ENCODE results near the gene CAMK1D. TPM values are rescaled to one million over a fixed set of nuclear protein-coding genes. Genes with fewer than 3 reads are reported as not detected.
A peak's percentile ranks its signal among the peaks of the same experiment; 100 is the strongest.

Gene CAMK1D
- total RNA-seq, 2 donors from 2014 or later, result 4.8 to 14.5 TPM

DNA sequence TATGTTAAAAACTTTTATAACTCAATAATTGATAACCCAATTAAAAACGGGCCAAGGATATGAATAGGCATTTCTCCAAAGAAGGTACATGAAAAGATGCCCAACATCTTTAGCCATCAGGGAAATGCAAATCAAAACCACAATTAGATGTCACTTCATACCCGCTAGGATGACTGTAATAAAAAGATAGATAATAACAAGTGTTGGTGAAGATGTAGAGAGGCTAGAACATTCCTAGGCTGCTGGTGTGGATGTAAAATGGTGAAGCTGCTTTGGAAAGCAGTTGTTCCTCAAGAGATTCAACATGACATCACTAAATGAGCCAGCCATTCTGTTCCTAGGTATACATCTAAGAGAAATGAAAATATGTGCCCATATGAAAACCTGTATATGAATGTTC is 35.6 kb downstream of the CAMK1D start:
- no peak overlapping the region for H3K4me3 ChIP-seq
- H3K36me3 ChIP-seq, result no peaks in the 10 kb centered on the region
- DNase-seq (ENCODE audit: low spot score), result no peak
- TF ChIP-seq, protein P1, sequence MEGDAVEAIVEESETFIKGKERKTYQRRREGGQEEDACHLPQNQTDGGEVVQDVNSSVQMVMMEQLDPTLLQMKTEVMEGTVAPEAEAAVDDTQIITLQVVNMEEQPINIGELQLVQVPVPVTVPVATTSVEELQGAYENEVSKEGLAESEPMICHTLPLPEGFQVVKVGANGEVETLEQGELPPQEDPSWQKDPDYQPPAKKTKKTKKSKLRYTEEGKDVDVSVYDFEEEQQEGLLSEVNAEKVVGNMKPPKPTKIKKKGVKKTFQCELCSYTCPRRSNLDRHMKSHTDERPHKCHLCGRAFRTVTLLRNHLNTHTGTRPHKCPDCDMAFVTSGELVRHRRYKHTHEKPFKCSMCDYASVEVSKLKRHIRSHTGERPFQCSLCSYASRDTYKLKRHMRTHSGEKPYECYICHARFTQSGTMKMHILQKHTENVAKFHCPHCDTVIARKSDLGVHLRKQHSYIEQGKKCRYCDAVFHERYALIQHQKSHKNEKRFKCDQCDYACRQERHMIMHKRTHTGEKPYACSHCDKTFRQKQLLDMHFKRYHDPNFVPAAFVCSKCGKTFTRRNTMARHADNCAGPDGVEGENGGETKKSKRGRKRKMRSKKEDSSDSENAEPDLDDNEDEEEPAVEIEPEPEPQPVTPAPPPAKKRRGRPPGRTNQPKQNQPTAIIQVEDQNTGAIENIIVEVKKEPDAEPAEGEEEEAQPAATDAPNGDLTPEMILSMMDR (IDR thresholded peaks at IDR 0.05), result no peak
- TF ChIP-seq POLR2A (IDR thresholded peaks at IDR 0.05) (no peak), POLR2AphosphoS5 (IDR thresholded peaks at IDR 0.05) (no peak)
- H3K9me3 ChIP-seq, result no peaks in the 10 kb centered on the region
- WGBS, result 95% methylated on average over 2 of the region's 2 CpGs
- intact Hi-C loops (cut with DNase I), result no loop called here
- no peak overlapping the region for H3K27ac ChIP-seq
- H3K4me1 ChIP-seq (replicated peaks), result peaks cover 3% of the 10 kb centered on the region
- no peaks in the 10 kb centered on the region for H3K27me3 ChIP-seq (replicated peaks; ENCODE audit: insufficient read depth)

DNA sequence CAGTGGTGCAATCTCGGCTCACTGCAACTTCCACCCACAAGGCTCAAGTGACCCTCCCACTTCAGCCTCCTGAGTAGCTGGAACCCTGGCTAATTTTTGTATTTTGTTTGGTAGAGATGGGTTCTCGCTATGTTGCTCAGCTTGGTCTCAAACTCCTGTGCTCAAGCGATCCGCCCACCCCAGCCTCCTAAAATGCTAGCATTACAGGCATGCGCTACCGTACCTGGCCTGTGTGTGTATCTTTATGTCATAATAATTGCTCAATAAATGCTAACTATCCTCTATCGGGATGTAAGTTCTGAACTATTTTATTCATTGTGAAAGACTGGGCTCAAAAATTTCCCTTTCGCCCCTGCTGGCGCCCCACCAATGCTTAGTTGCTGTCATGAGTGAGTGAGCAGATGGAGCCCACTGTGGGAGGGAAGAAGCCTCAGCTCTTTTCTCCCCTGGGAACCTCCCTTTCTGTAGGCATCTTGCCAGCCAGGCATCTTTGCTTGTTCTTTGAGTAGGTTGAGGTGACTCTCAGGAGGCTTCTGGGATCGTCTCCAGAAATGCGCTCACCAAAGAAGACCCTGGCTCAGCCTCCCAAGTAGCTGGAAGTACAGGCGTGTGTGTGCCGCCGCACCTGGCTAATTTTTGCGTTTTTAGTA is 38.3 kb downstream of the CAMK1D start:
- no peak overlapping the region for H3K27ac ChIP-seq
- intact Hi-C loops (cut with DNase I), result no loop called here
- H3K4me1 ChIP-seq (replicated peaks), result peaks cover 3% of the 10 kb centered on the region
- 93% methylated on average over 15 of the region's 15 CpGs for WGBS
- no peak for TF ChIP-seq POLR2AphosphoS5 (IDR thresholded peaks at IDR 0.05)
- TF ChIP-seq POLR2A (IDR thresholded peaks at IDR 0.05), result no peak
- TF ChIP-seq, protein P1 (IDR thresholded peaks at IDR 0.05), result no peak
- no peaks in the 10 kb centered on the region for H3K36me3 ChIP-seq
- DNase-seq (ENCODE audit: low spot score), result no peak
- H3K27me3 ChIP-seq (replicated peaks; ENCODE audit: insufficient read depth), result no peaks in the 10 kb centered on the region
- H3K9me3 ChIP-seq, result no peaks in the 10 kb centered on the region
- no peak overlapping the region for H3K4me3 ChIP-seq

DNA sequence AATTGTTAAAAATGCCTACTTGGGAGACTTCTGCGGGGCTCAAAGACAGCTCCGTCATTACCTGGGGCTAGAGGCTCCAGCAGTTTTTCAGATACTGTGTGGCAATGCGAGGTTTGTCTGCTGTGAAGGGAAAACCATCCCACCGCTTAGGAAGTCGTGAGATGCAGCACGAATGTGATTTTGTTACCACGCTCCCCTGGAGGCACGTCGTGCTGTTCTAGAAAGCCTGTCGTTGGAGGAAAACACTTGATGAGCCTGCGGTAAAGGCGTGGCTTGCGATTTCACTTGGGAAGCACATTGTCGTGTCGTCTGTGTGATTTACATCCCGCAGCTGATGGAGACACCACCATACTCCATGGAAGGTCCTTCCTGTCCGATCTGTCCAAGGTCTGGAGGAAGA is 39.3 kb downstream of the CAMK1D start:
- H3K36me3 ChIP-seq, result no peaks in the 10 kb centered on the region
- H3K9me3 ChIP-seq, result no peaks in the 10 kb centered on the region
- intact Hi-C loops (cut with DNase I), result no loop called here
- H3K4me1 ChIP-seq (replicated peaks), result peaks cover 3% of the 10 kb centered on the region
- DNase-seq (ENCODE audit: low spot score), result no peak
- H3K27me3 ChIP-seq (replicated peaks; ENCODE audit: insufficient read depth), result no peaks in the 10 kb centered on the region
- H3K27ac ChIP-seq, result no peak overlapping the region
- WGBS, result 88% methylated on average over 17 of the region's 17 CpGs
- TF ChIP-seq POLR2A (IDR thresholded peaks at IDR 0.05) (no peak), POLR2AphosphoS5 (IDR thresholded peaks at IDR 0.05) (no peak)
- TF ChIP-seq, protein P1 (IDR thresholded peaks at IDR 0.05), result no peak
- H3K4me3 ChIP-seq, result no peak overlapping the region

DNA sequence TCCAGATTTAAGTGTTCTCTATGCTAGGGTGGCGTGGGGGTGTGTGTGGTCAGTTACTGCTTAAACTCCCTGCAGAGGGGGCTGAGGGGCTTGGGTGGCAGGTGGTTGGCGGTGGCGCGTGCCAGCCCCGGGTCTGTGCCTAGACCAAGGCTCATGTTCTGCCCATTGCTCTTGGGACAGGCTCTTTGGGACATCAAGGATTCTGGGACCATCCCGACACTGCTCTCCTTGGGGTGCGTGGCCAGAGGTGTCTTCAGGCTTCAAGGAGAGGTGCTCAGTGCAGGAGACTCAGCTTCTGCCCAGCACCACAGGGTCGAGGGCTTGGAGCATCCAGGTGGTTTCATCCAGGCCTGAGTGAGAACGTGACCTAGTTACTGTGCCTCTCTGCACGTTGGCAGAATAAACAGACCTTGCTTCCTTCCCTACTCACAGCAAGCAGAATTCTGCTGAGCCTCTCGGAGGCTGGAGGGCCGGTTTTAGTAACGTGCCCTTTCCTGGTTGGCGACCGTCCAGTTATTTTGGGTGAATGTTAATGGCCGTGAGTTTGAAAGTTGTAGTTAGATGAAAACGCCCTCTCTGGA is 39.9 kb downstream of the CAMK1D start:
- Histone ChIP-seq H3K9me3 (no peaks in the 10 kb centered on the region), H3K4me3 (no peak overlapping the region), H3K27me3 (replicated peaks; ENCODE audit: insufficient read depth) (no peaks in the 10 kb centered on the region), H3K27ac (no peak overlapping the region), H3K4me1 (replicated peaks) (peaks cover 3% of the 10 kb centered on the region), H3K36me3 (no peaks in the 10 kb centered on the region)
- intact Hi-C loops (cut with DNase I), result no loop called here
- peak; percentile 23 for DNase-seq (ENCODE audit: low spot score)
- 46% methylated on average over 16 of the region's 17 CpGs for WGBS
- TF ChIP-seq, protein P1 (IDR thresholded peaks at IDR 0.05), result no peak
- TF ChIP-seq POLR2AphosphoS5 (IDR thresholded peaks at IDR 0.05), result no peak
- no peak for TF ChIP-seq POLR2A (IDR thresholded peaks at IDR 0.05)

DNA sequence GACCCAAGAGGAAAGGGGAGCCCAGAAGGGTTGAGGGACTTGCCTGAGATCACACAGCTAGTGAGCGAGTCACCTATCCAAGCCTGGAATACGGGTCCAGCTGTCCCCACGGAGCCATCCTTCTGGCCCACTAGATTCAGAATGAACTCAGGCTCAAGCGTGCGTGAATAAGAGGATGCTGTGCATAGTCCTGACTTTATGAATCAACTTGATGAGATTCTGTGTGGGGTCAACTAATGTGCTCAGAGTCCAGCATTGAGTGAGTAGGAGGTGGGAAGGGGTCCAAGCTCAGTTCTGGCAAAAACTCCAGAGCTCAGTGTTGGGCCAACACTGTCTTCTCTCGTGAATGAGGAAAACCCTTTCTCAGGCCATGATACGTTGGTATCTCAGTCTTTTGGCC is 41.4 kb downstream of the CAMK1D start:
- no peaks in the 10 kb centered on the region for H3K27me3 ChIP-seq (replicated peaks; ENCODE audit: insufficient read depth)
- intact Hi-C loops (cut with DNase I), result no loop called here
- no peaks in the 10 kb centered on the region for H3K36me3 ChIP-seq
- no peak overlapping the region for H3K4me3 ChIP-seq
- peaks cover 3% of the 10 kb centered on the region for H3K4me1 ChIP-seq (replicated peaks)
- no peak overlapping the region for H3K27ac ChIP-seq
- TF ChIP-seq, protein P1 (IDR thresholded peaks at IDR 0.05), result no peak
- TF ChIP-seq POLR2A (IDR thresholded peaks at IDR 0.05), result no peak
- no peaks in the 10 kb centered on the region for H3K9me3 ChIP-seq
- DNase-seq (ENCODE audit: low spot score), result no peak
- WGBS, result 46% methylated on average over 7 of the region's 7 CpGs
